Measurements from ENCODE around the gene VKORC1.
"Not testable (repeated sequence)": the region's sequence is repeated elsewhere in the genome, so short reads cannot be mapped to it uniquely, and the experiment has no call there.

VKORC1 gene

DNA sequence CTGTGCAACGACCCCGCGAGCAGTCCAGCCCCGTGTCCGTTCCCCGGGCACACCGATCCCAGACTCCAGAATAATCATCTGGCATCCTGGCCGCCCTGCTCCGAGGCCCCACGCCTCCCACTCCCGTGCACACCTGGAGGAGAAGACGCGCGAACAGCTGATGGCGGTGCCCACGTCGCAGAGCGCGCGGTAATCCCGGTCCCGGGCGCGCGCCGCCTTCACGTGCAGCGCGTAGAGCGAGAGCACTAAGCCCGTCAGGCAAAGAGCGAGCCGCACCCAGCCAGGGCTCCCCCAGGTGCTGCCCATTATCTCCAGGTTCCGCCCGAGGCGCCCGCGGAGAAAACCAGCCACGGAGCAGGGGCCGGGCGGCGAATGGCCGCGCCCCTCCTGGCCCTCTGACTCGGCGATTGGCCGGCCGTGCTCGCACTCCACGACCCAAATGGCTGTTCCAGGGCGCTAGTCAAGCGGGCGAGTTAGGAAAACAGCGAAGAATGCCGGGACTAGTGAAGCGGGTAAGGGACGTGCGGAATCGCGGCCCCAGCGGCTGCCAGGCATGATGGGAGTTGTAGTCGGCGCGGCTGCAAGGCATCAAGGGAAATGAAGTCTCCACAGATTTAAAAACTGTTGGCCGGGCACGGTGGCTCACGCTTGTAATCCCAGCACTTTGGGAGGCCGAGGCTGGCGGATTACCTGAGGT, at the start of gene VKORC1:
Gene VKORC1 (minus strand): TSS at position 374 of the 697 bp plus-strand sequence. CDS start 68 bp downstream, at position 306.
- peak; percentile 89 for DNase-seq

- DNase-seq = no peak
These were observed 49.1 kb upstream of the VKORC1 start for GRCh38 chr16:31143694-31144148.

GRCh38 chr16:31143011-31143693, 48.6 kb upstream of the VKORC1 start:
- no peak for DNase-seq

DNA sequence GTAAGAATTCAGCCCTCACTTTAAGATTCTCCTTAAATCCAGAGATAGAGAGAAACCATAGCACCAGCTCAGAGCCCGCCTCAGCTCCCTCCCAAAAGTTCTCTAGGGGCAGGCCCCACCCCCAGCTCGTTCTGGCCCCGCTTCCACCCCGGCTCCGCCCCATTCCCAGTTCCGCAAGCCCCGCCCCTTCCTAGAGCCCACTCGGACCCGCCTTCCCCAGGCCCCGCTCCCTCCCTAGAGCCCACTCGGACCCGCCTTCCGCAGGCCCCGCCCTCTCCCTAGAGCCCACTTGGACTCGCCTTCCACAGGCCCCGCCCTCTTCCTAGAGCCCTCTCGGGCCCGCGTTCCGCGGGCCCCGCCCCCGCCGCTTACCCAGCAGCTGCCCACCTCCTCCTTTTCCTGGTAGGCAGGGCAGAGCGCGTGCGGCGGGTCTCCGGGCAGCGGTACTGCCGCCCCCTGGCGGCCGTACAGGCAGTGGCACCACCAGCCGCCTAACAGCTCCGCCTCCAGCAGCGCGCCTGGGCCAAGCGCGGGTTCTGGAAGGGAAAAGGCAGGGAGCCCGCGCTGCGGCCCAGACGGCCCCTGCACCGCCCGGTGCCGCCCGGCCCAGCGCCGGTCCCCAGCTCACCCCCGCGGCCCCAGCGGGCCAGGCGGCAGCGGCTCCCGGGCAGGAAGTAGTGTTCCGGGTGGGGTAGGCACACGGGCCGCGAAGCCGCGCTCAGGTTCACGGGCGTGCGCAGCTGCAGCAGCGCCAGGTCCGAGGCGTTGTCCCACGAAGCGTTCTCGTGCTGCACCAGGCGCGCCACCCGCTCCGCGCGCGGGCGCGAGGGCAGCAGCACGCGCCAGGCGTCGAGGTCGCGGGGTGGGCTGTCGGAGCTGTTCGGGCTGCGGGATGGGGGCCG, 47.8 kb upstream of the VKORC1 start:
- peak; percentile 95 for DNase-seq

DNA sequence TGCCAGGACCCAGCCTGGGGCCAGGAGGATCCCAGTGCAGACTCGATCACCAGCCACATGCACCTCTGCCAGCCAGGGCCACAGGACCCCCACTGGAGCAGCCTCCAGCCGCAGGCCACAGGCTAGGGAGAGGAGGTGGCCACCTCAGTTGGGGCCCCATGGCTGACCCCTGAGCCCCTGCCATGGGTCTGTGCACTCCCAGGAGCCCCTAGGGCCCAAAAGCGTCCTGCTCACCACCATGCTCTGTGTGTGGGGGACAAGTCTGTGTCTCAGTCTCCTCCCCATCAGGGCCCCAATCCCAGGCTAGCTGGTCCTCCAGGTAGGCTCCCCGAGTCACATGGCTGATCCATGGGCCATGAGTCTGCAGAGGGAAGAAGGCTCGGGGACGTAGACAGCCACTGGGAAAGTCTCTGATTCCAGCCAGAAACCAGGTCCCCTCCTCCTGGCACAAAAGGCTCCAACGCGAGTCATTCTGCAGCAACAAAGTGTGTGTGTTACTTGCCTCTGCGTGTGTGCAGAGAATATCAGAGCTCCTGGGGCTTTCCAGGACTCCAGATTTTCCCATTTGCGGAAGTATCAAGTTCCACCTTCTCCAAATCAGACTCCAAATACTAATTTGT, 47.0 kb upstream of the VKORC1 start:
- no peak for DNase-seq

DNA sequence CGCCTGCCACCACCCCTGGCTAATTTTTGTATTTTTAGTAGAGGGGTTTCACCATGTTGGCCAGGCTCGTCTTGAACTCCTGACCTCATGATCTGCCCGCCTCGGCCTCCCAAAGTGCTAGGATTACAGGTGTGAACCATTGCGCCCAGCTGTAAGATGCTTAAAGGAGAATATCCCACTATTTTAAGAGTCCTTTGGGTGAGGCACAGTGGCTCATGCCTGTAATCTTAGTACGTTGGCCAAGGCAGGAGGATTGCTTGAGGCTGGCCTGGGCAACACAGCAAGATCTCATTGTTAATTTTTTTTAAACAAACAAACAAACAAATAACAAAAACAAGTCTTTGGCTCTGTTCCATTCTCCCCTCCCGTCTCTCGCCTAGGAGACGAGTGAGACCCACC, 46.5 kb upstream of the VKORC1 start:
- not testable (repeated sequence) for DNase-seq

DNA sequence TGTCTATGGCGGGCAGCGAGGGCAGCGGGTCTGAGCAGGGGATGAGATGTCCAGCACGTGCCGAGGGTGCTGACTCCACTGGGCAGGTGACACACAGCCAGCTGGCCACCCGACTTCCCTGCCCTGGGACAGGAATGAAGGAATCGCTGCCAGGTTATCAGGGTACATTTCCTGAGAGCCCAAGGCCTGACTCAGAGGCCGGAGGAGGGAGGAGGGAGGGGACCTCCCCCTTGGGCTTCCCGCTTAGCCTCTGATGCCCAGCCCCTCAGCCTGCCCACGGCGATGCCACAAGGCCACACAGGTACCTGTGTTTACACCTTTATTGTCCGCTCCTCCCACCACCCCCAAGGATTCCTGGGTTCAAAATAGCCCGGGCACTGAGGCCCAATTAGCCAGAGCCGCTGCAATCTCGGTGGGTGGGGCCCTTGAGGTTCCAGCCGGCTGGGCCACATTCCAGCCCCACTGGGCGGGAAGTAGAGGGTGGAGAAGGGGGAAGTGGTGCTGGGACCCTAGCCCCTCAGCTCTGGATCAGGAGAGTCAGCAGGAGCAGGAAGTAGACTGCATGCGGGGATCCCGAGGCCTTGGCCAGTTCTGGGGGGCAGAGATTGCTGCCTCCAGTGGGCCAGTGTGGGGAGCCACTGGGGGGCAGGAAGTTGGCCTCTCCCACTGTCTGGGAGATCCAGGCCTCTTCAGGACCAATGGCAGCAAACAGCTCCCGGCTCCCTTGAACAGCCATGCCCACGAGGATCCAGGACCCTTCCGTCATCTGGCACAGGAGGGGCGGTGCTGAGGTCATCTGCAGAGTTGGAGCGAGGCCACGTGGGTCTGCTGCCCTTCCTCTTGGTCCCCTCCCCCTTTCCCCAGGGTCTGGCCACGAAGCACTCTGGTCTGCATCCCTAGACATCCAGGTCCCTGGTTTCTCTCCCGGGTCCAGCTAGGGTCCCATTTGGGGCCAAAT, 44.3 kb upstream of the VKORC1 start:
- DNase-seq = no peak

GRCh38 chr16:31136822-31137499, 42.4 kb upstream of the VKORC1 start:
- DNase-seq = not testable (repeated sequence)

DNA sequence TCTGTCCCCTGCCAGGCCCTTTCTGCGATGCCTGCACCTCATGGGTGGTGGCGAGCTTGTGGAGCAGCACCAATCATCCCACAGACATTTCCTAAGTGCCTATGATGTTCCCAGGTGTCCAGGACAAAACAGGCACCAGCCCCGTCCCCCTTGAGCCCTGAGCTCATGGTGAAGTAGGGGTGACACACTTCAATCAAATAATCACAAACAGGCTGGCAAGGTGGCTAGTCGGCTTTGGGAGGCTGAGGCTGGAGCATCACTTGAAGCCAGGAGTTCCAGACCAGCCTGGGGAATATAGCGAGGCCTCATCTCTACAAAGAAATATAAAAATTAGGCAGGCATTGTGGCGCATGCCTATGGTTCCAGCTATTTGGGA, 41.7 kb upstream of the VKORC1 start:
- no peak for DNase-seq

DNA sequence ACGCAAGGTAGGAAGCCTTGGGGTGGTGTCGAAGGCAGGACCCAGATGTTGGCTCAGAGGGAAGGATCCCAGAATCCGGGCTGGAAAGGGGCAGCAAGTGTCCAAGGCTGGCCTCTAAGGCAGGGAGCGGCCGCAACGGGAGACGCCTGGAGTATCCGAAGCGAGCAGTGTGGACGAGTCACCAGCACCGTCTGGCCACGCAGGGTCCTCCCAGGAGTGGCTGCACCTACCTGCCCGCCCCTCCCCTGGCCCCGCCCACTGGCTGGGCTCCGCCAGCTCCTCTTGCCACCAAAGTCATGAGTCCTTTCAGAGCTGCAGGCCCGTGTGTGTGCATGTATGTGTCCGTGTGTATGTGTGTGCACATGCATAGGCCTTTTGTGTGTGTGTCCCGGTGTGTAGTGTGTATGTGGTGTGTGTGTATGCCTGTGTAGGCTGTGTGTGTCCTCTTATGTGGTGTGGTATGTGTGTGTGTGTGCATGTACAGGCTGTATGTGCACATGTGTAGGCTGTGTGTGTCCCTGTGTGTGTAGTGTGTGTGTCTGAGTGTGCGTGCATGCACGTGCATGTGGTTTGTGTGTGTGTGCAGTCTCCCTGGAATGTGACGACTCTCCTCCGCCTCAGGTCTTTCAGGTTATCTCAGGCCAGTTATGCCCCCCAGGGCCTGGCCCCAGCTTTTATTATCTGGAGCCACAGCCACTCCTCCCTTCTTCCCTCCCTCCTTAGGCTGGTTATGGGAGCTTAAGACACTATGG, 41.1 kb upstream of the VKORC1 start, which contains the start of gene PRSS8:
Gene PRSS8 (minus strand): TSS at position 193 of the 752 bp plus-strand sequence. CDS start 229 bp downstream, outside the sequence.
- no peak for DNase-seq

- DNase-seq = peak; percentile 16
These were observed 40.3 kb upstream of the VKORC1 start for GRCh38 chr16:31134625-31135534.

DNA sequence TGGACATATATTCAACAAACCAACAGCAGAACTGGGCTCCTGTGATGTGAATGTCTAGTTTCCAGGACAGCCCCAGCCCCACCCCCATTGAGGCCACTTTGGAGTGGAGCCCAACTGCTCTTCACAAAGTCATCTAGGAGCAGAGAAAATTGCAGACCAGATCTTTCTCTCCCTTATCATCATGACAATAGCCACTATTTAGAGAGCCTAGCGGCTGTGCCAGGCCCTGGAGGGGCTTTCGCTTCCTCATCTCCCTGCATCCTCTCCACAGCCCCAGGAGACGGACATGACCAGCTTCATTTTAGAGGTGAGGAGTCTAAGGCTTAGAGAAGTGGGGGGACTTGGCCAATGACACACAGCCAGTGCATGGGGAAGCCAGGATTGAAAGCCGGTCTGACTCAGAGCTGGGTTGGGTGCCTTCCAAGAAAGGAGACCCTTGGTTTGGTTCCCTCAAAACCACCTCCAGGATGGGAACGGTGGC, 39.5 kb upstream of the VKORC1 start:
- no peak for DNase-seq

DNA sequence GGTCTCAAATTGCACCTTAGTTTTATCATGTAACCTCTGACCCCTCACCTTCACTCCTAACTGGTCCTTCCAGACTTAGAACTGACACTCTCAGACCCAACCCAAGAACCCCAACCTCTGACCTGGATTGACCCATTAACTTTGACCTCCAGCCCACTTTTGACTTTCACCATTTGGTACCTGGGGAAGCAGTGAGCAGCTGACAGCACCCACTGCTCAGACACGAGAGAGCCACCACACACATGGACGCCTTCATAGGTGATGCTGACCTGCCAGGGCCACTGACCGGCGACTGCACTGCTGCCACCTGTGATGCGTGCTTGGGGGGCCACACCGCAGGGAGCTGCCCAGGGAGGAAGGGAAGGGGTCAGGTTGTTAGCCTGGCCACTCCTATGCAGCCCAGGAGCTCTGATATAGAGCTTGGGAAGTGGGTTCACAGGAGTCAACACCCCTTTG, 38.5 kb upstream of the VKORC1 start:
- no peak for DNase-seq

GRCh38 chr16:31132303-31132979, 37.8 kb upstream of the VKORC1 start:
- DNase-seq = no peak

DNA sequence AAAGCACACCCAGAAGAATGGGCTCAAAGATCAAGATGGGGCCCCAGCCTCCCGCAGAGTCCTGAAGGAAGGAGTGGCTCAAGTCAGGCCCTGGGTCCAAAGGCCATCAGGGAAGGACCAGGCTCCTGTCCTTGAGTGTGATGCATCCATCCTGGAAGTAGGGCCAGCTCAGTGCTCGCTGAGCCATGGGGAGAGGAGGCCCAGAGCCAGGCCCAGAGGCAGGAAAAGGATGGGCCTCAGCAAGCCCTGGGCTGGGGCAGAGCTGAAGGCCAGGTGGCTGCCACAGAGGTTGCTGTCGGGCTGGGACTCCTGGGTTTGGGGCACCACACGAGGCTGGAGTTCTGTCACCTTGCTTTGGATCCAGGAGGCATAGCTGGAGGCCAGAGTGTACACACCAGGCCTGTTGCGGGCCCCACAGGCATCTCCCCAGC, 37.3 kb upstream of the VKORC1 start:
- DNase-seq = no peak

- DNase-seq = no peak
These were observed 36.8 kb upstream of the VKORC1 start for GRCh38 chr16:31131416-31131815.

- DNase-seq = no peak
These were observed 36.3 kb upstream of the VKORC1 start for GRCh38 chr16:31130899-31131298.

DNA sequence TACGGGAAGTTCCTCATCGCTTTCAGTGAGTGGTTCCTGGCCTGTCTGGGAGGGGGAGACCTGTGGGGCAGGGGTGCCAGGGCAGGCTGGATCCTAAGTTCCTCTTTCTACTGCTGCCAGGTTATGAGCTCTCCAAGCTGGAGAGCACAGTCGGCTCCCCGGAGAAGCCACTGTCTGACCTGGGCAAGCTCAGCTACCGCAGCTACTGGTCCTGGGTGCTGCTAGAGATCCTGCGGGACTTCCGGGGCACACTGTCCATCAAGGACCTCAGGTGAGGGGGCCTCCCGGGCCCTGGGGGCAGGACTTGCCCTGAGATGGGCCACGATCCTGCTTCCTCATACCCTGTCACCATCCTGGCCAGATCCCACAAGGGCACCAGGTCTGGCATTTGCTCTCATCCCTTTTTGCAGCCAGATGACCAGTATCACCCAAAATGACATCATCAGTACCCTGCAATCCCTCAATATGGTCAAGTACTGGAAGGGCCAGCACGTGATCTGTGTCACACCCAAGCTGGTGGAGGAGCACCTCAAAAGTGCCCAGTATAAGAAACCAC, 35.8 kb upstream of the VKORC1 start:
- DNase-seq = no peak

All from NCI-H2107 (cell line).